LoVo (cell line): ENCODE results near the gene HLF.

ENCODE experiments used
- DNase-seq: peaks from one replicate; pipeline ENCODE4 v3.0.0-alpha.2; 2016; ENCODE audit warnings: low spot score

The HLF gene

GRCh38 chr17:55292094-55292493 lies 27.3 kb downstream of the HLF start:
- no peak for DNase-seq

GRCh38 chr17:55294042-55294751 lies 29.4 kb downstream of the HLF start:
- DNase-seq: no peak

- DNase-seq: peak; percentile 56
Observed at GRCh38 chr17:55295411-55296170, 30.8 kb downstream of the HLF start.

- no peak for DNase-seq
Observed at GRCh38 chr17:55296171-55296695, 31.5 kb downstream of the HLF start.

GRCh38 chr17:55296699-55297098 lies 31.9 kb downstream of the HLF start:
- no peak for DNase-seq

- no peak for DNase-seq
Observed at GRCh38 chr17:55298111-55298730, 33.5 kb downstream of the HLF start.

- DNase-seq: no peak
Observed at GRCh38 chr17:55299162-55299838, 34.5 kb downstream of the HLF start.

- DNase-seq: no peak
Observed at GRCh38 chr17:55299890-55300289, 35.1 kb downstream of the HLF start.

GRCh38 chr17:55300479-55301290 lies 35.9 kb downstream of the HLF start:
- no peak for DNase-seq

GRCh38 chr17:55301521-55302406 lies 37.0 kb downstream of the HLF start:
- no peak for DNase-seq

- no peak for DNase-seq
Observed at GRCh38 chr17:55302407-55302787, 37.6 kb downstream of the HLF start.

GRCh38 chr17:55303008-55303493 lies 38.3 kb downstream of the HLF start:
- no peak for DNase-seq

GRCh38 chr17:55303701-55304145 lies 39.0 kb downstream of the HLF start:
- no peak for DNase-seq

GRCh38 chr17:55304171-55304859 lies 39.6 kb downstream of the HLF start:
- DNase-seq: no peak

GRCh38 chr17:55305321-55306087 lies 40.7 kb downstream of the HLF start:
- DNase-seq: no peak

GRCh38 chr17:55307879-55308278 lies 43.1 kb downstream of the HLF start:
- DNase-seq: no peak

- DNase-seq: no peak
Observed at GRCh38 chr17:55308613-55309391, 44.0 kb downstream of the HLF start.

- no peak for DNase-seq
Observed at GRCh38 chr17:55311767-55312375, 47.1 kb downstream of the HLF start.
